ENCODE results near the gene KSR2.
"Not testable (repeated sequence)": the region's sequence is repeated elsewhere in the genome, so short reads cannot be mapped to it uniquely, and the experiment has no call there.

KSR2 gene

GRCh38 chr12:117892441-117892840 lies 76.3 kb downstream of the KSR2 start:
- no peak for FAIRE-seq

GRCh38 chr12:117891265-117891664 lies 77.5 kb downstream of the KSR2 start:
- DNase-seq (ENCODE audit: low spot score); FAIRE-seq: not testable (repeated sequence)

More at GRCh38 chr12:117892441-117892840, 76.3 kb downstream of the KSR2 start:
- DNase-seq (ENCODE audit: low spot score): no peak

GRCh38 chr12:117890644-117891043 lies 78.1 kb downstream of the KSR2 start:
- no peak for DNase-seq (ENCODE audit: low spot score)
- no peak for FAIRE-seq

GRCh38 chr12:117890137-117890536 lies 78.7 kb downstream of the KSR2 start:
- DNase-seq (ENCODE audit: low spot score) (no peak), FAIRE-seq (no peak)

- DNase-seq (ENCODE audit: low spot score) (no peak), FAIRE-seq (no peak)
These were observed 79.7 kb downstream of the KSR2 start for GRCh38 chr12:117889098-117889497.

- DNase-seq (ENCODE audit: low spot score) (no peak), FAIRE-seq (no peak)
These were observed 83.6 kb downstream of the KSR2 start for GRCh38 chr12:117885211-117885610.

- no peak for FAIRE-seq
- no peak for DNase-seq (ENCODE audit: low spot score)
These were observed 84.6 kb downstream of the KSR2 start for GRCh38 chr12:117884161-117884560.

GRCh38 chr12:117882603-117883184 lies 86.1 kb downstream of the KSR2 start:
- no peak for FAIRE-seq
- no peak for DNase-seq (ENCODE audit: low spot score)

- no peak for DNase-seq (ENCODE audit: low spot score)
- no peak for FAIRE-seq
These were observed 86.6 kb downstream of the KSR2 start for GRCh38 chr12:117882181-117882580.

- no peak for DNase-seq (ENCODE audit: low spot score)
- no peak for FAIRE-seq
These were observed 87.3 kb downstream of the KSR2 start for GRCh38 chr12:117881517-117881916.

GRCh38 chr12:117878605-117879004 lies 90.2 kb downstream of the KSR2 start:
- no peak for FAIRE-seq
- DNase-seq (ENCODE audit: low spot score): no peak

- DNase-seq (ENCODE audit: low spot score) (no peak), FAIRE-seq (no peak)
These were observed 92.4 kb downstream of the KSR2 start for GRCh38 chr12:117876436-117876816.

- no peak for FAIRE-seq
These were observed 92.9 kb downstream of the KSR2 start for GRCh38 chr12:117875744-117876435.

GRCh38 chr12:117874842-117875434 lies 93.9 kb downstream of the KSR2 start:
- peak; percentile 23 for FAIRE-seq
- DNase-seq (ENCODE audit: low spot score): peak; percentile 19

More at GRCh38 chr12:117875744-117876435, 92.9 kb downstream of the KSR2 start:
- no peak for DNase-seq (ENCODE audit: low spot score)

- not testable (repeated sequence) for DNase-seq (ENCODE audit: low spot score); FAIRE-seq
These were observed 94.6 kb downstream of the KSR2 start for GRCh38 chr12:117874198-117874597.

GRCh38 chr12:117872546-117873169 lies 96.1 kb downstream of the KSR2 start:
- DNase-seq (ENCODE audit: low spot score): no peak

GRCh38 chr12:117869551-117869950 lies 99.2 kb downstream of the KSR2 start:
- FAIRE-seq (no peak), DNase-seq (ENCODE audit: low spot score) (no peak)

More at GRCh38 chr12:117872546-117873169, 96.1 kb downstream of the KSR2 start:
- FAIRE-seq: no peak

- DNase-seq (ENCODE audit: low spot score) (no peak), FAIRE-seq (no peak)
These were observed 101.4 kb downstream of the KSR2 start for GRCh38 chr12:117867348-117867747.

GRCh38 chr12:117865505-117865904 lies 103.3 kb downstream of the KSR2 start:
- DNase-seq (ENCODE audit: low spot score): no peak
- no peak for FAIRE-seq

GRCh38 chr12:117863002-117863709 lies 105.6 kb downstream of the KSR2 start:
- no peak for DNase-seq (ENCODE audit: low spot score)
- no peak for FAIRE-seq

GRCh38 chr12:117861691-117862090 lies 107.1 kb downstream of the KSR2 start:
- no peak for FAIRE-seq
- no peak for DNase-seq (ENCODE audit: low spot score)
